ENCODE measurements around the gene CHST6. TPM values are rescaled to one million over a fixed set of nuclear protein-coding genes. Genes with fewer than 3 reads are reported as not detected.

CHST6 gene
- total and polyA plus RNA-seq, 2 of the 8 experiments (the other 6 are each of a cell fraction or from before 2014, with no cell fraction given): 18.2 to 25.4 TPM

DNA sequence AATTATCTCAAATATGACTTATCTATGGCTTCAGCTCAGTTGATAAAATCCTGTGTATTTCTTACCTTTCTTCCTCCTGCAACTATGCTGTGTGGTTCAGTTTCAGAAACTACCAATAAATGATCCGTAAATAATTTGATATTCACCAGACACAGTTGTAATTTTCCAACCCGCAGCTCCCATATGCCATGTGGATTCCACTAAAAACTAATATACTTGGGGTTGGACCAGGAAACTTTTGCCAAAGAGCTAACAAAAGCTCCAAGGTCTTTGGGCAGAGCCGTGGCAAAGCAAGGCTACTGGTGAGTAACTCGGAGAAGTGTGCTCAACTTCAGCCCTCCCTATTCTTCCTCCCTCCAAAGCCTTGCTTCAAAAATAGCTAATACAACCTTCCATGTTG lies 2.3 kb upstream of the CHST6 start (continued):
- TF ChIP-seq, protein P1, sequence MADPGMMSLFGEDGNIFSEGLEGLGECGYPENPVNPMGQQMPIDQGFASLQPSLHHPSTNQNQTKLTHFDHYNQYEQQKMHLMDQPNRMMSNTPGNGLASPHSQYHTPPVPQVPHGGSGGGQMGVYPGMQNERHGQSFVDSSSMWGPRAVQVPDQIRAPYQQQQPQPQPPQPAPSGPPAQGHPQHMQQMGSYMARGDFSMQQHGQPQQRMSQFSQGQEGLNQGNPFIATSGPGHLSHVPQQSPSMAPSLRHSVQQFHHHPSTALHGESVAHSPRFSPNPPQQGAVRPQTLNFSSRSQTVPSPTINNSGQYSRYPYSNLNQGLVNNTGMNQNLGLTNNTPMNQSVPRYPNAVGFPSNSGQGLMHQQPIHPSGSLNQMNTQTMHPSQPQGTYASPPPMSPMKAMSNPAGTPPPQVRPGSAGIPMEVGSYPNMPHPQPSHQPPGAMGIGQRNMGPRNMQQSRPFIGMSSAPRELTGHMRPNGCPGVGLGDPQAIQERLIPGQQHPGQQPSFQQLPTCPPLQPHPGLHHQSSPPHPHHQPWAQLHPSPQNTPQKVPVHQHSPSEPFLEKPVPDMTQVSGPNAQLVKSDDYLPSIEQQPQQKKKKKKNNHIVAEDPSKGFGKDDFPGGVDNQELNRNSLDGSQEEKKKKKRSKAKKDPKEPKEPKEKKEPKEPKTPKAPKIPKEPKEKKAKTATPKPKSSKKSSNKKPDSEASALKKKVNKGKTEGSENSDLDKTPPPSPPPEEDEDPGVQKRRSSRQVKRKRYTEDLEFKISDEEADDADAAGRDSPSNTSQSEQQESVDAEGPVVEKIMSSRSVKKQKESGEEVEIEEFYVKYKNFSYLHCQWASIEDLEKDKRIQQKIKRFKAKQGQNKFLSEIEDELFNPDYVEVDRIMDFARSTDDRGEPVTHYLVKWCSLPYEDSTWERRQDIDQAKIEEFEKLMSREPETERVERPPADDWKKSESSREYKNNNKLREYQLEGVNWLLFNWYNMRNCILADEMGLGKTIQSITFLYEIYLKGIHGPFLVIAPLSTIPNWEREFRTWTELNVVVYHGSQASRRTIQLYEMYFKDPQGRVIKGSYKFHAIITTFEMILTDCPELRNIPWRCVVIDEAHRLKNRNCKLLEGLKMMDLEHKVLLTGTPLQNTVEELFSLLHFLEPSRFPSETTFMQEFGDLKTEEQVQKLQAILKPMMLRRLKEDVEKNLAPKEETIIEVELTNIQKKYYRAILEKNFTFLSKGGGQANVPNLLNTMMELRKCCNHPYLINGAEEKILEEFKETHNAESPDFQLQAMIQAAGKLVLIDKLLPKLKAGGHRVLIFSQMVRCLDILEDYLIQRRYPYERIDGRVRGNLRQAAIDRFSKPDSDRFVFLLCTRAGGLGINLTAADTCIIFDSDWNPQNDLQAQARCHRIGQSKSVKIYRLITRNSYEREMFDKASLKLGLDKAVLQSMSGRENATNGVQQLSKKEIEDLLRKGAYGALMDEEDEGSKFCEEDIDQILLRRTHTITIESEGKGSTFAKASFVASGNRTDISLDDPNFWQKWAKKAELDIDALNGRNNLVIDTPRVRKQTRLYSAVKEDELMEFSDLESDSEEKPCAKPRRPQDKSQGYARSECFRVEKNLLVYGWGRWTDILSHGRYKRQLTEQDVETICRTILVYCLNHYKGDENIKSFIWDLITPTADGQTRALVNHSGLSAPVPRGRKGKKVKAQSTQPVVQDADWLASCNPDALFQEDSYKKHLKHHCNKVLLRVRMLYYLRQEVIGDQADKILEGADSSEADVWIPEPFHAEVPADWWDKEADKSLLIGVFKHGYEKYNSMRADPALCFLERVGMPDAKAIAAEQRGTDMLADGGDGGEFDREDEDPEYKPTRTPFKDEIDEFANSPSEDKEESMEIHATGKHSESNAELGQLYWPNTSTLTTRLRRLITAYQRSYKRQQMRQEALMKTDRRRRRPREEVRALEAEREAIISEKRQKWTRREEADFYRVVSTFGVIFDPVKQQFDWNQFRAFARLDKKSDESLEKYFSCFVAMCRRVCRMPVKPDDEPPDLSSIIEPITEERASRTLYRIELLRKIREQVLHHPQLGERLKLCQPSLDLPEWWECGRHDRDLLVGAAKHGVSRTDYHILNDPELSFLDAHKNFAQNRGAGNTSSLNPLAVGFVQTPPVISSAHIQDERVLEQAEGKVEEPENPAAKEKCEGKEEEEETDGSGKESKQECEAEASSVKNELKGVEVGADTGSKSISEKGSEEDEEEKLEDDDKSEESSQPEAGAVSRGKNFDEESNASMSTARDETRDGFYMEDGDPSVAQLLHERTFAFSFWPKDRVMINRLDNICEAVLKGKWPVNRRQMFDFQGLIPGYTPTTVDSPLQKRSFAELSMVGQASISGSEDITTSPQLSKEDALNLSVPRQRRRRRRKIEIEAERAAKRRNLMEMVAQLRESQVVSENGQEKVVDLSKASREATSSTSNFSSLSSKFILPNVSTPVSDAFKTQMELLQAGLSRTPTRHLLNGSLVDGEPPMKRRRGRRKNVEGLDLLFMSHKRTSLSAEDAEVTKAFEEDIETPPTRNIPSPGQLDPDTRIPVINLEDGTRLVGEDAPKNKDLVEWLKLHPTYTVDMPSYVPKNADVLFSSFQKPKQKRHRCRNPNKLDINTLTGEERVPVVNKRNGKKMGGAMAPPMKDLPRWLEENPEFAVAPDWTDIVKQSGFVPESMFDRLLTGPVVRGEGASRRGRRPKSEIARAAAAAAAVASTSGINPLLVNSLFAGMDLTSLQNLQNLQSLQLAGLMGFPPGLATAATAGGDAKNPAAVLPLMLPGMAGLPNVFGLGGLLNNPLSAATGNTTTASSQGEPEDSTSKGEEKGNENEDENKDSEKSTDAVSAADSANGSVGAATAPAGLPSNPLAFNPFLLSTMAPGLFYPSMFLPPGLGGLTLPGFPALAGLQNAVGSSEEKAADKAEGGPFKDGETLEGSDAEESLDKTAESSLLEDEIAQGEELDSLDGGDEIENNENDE (IDR thresholded peaks at IDR 0.05; ENCODE audit: insufficient replicate concordance, low read length): no peak
